Stimulated activated CD4-positive, alpha-beta T cell treated with anti-CD3 and anti-CD28 coated beads, Interleukin-15, amount 100 ng/mL, for 1 hour (primary cell): ENCODE measurements around the gene SLC38A5.
"Not testable (repeated sequence)": the region's sequence is repeated elsewhere in the genome, so short reads cannot be mapped to it uniquely, and the experiment has no call there.

ENCODE experiments used
- DNase-seq, 2 donors: peaks; one replicate each; pipeline ENCODE4 v3.0.0-alpha.2; 2020; ENCODE audit warnings: low read depth in 1 of 2, low spot score in 1 of 2

Gene SLC38A5

GRCh38 chrX:48470110-48470832 is at the start of gene SLC38A5:
Gene SLC38A5, minus strand, starts transcription at chrX:48470260. Its CDS starts 2,336 bp downstream, at chrX:48467924.
- no peak for DNase-seq

GRCh38 chrX:48519481-48519880 is 49.4 kb upstream of the SLC38A5 start:
- not testable (repeated sequence) for DNase-seq

DNA sequence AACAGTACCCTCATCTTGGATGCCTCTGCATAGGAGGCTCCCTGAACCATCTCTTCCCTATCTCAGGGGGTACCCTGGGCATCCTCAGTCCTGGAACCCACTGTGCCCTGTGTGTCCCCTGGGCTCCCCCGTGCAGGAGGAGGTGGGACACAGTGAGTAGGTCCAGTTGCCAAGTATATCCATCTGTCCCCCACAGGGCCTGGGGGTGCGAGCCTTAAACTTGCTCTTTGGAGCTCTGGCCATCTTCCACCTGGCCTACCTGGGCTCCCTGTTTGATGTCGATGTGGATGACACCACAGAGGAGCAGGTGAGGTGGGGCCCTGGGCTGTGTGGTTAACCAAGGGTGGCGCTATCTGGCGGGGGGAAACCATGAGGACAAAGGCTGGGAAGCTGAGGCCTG is 46.9 kb upstream of the SLC38A5 start:
- no peak for DNase-seq

DNA sequence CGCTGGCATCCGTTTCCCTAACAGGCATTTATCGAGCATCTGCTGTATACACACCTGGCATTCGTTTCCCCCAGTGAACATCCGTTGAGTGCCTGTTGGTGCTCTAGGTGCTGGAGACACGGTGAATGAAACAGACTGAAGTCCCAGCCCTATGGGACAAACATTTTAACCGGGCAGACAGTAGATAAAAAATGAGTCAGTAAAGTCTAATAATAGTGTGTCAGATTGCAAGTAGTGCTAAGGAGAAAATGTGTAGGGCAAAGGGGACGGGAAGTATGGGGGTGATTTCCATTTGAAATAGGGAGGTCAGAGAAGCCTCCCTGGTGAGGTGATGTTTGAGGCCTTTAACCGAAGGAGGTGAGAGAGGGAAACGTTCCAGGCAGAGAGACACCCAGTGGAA is 46.2 kb upstream of the SLC38A5 start:
- DNase-seq, result no peak

DNA sequence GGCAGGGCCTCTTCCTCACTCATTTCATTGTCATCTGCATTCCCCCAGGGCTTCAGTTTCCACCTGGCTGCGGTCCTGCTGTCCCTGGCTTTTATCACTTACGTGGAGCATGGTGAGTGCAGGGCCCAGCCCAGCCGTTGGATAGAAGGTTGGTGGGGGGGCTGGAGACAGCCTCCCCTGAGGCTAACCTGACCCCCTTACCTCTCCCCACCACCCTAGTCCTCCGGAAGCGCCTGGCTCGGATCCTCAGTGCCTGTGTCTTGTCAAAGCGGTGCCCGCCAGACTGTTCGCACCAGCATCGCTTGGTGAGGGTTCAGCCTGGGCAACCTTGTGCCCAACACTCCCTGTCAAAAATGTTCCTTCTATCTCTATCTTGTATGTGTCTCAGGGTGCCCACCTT is 45.8 kb upstream of the SLC38A5 start:
- DNase-seq, result no peak

GRCh38 chrX:48514868-48515460 is 44.9 kb upstream of the SLC38A5 start:
- DNase-seq, result no peak

DNA sequence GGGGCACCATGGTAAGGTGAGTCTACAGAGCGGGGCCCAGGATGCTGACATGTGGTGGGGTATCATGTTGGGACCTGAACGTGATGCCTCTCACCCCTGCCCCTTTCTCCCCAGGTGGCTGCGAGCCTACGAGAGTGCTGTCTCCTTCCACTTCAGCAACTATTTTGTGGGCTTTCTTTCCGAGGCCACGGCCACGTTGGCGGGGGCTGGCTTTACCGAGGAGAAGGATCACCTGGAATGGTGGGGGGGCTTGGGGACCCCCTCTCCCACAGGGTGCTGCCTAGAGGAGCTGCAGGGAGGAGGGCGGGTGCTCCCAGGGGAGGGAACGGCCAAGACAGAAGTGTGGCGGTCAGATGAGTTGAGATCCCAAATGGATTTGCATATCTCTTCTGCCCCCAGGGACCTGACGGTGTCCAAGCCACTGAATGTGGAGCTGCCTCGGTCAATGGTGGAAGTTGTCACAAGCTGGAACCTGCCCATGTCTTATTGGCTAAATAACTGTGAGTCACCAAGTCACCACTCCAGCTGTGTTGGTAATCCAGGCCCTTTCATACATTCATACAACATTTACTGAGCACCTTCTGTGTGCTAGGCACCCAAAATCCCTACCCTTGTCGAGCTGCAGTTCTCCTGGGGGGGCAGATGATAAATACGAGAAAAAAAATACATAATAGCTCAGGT is 44.2 kb upstream of the SLC38A5 start:
- DNase-seq, result no peak

- DNase-seq, result no peak
These were observed 43.6 kb upstream of the SLC38A5 start for GRCh38 chrX:48513670-48514069.

DNA sequence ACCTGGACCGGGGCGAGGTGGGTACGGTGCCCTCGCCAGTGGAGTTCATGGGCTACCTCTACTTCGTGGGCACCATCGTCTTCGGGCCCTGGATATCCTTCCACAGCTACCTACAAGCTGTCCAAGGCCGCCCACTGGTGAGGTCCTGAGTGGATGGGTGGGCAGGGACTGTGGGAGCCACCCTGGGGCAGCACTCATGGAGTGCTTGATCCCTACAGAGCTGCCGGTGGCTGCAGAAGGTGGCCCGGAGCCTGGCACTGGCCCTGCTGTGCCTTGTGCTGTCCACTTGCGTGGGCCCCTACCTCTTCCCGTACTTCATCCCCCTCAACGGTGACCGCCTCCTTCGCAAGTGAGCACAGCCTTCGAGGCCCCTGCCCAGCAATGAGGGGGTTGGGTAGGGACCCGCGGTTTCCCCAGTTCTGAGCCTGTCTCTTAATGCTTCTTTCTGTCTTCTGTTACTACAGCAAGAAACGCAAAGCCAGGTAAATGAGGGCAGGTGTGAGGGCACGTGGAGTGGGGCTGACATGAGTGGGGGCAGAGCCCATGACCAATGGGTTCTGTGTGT is 42.4 kb upstream of the SLC38A5 start:
- DNase-seq, result no peak

DNA sequence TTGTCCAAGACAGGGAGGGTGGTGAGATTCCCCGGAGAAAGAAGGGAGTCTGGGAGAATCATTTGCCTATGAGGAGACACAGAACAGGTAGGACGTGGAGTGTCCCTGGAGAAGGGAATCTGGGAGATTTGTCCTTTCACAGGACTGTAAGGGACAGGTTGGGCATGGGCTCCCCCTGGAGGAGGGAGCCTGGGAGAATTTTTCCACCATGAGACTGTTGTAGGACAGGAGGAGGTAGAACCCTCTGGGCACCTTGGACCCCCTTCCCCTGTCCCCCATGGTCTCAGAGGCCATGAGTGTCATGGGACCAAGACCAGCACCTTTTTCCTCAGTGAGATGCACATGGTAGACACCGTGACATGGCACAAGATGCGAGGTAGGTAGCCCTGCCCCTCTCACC is 41.5 kb upstream of the SLC38A5 start:
- no peak for DNase-seq

GRCh38 chrX:48509619-48510018 is 39.6 kb upstream of the SLC38A5 start:
- no peak for DNase-seq

DNA sequence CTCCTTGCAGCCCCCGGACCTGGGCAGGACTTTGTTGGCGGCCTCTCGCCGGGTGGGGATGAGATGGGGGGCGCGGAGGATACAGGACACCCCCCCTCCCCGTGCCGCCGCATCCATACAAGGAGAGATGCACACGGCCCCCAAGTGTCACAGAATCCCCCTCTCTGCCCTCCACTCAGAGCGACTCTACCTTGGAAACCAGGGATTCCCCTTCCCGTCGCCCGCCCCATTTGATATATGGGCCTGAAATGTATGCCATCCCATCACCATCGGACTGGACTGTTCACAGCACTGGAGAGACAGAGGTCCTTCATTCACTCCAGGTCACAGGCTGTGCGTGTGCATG is 39.2 kb upstream of the SLC38A5 start:
- DNase-seq, result no peak

GRCh38 chrX:48508400-48509244 is 38.6 kb upstream of the SLC38A5 start, which contains the start of gene PORCN:
Gene PORCN, plus strand, starts transcription at chrX:48508992. Its CDS starts 829 bp downstream, at chrX:48509821.
- peak; percentile 54 to 70 for DNase-seq

DNA sequence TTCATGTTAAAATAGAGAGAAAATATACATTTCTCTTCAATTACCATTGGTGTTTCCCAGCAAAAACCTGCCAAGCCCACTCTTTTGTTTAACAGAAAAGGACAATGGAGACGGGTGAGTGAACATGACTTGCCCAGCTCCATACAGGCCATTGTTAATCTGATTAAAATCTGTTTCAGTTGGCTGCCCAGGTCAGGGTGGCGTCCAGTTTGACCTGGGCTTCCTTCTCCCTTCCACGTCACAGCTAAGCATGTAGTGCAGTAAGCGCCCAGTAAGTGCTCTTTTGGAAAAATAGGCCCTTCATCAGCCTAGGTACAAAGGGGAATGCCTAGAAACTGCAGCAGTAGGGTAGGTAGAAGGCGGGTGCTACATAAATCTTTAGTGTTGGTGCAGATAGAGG is 37.2 kb upstream of the SLC38A5 start:
- DNase-seq, result no peak

DNA sequence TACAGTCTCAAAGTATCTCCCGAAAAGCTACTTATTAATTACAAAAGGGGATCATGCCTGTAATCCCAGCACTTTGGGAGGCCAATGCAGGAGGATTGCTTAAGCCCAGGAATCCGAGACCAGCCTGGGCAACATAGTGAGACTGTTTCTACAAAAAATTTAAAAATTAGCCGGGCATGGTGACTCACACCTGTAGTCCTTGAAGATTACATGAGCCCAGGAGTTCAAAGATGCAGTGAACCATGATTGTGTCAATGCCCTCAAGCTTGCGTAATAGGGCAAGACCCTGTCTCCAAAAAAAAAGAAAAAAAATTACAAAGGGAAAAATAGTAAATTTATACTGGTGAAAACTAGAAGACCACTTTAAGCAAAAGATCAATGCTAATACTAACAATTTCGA is 35.4 kb upstream of the SLC38A5 start:
- no peak for DNase-seq

DNA sequence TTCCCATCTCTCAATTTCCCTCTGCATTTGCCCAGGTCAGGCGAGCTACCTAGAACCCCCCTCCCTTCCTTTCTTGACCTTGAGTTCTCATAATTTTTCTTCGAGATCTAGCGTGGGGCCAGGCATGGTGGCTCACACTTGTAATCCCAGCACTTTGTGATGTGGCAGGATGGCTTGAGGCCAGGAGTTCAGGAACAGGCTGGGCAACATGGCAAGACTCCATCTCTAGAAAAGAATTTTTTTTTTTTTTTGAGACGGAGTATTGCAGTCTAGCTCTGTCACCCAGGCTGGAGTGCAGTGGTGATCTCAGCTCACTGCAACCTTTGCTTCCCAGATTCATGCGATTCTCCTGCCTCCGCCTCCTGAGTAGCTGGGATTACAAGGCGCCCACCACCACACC is 34.2 kb upstream of the SLC38A5 start:
- DNase-seq, result no peak

GRCh38 chrX:48498374-48498809 is 28.3 kb upstream of the SLC38A5 start:
- DNase-seq, result no peak

GRCh38 chrX:48497871-48498270 is 27.8 kb upstream of the SLC38A5 start:
- DNase-seq, result no peak

DNA sequence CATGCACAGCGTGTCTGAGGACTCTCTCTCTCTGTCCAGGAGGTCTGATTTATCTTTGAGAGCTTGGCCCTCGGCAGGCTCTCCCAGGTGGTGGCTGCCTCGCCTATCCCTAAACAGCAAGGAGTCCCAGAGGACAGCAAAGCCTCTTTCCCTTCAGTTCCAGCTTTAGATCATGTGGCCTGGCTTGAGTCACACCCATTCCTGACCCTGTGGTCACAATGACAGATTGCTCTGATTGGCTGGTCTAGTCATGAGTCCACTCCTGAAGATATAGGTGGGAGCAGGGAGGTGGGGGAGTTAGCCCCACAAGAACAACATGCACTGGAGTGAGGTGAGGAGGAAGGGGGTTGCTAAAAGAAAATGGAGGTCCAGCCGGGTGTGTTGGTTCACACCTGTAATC is 26.6 kb upstream of the SLC38A5 start:
- DNase-seq, result no peak

GRCh38 chrX:48493890-48494364 is 23.9 kb upstream of the SLC38A5 start:
- DNase-seq, result no peak

DNA sequence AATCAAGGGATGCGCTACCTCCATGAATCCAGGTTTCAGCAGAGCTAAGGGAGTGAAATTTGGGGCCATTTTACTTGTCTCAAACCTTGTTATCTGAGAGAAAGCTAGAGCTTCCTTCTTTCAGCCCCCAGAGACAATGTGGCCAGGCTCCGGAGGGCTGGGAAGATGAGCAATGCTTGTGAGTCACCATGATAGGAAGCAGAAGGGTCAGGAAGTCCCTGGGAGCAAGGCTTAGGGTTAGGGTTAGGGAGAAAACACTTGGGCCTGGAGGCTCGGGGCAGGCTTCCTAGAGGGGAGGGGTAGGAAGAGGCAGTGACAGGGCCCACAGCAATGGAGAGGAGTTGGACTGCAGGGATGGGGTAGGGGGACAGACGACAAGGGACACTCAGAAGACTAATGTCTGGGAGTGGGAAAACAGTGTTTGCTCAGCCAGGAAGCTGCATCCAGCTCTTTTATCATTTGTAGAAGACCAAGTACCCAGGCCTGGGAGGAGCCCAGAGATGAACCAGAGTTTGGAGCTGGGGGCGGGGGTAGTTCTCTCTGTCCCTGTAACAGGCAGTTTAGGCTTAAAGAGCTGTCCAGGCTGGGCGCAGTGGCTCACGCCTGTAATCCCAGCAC is 22.3 kb upstream of the SLC38A5 start:
- DNase-seq, result no peak
